Measurements from ENCODE around the gene SCAMP2. TPM values are rescaled to one million over a fixed set of nuclear protein-coding genes. Genes with fewer than 3 reads are reported as not detected.

SCAMP2 gene
- total RNA-seq, 1 donor from 2014 or later, result 90.8 TPM

- Histone ChIP-seq H3K4me1 (peaks cover 9 to 23% of the 10 kb centered on the region in 2 donors), H3K27me3 (no peaks in the 10 kb centered on the region), H3K27ac (no peak overlapping the region), H3K9me3 (no peaks in the 10 kb centered on the region), H3K4me3 (no peak overlapping the region), H3K36me3 (peaks cover 3 to 5% of the 10 kb centered on the region in 2 donors)
- intact Hi-C loops (cut with DNase I), result no loop called here
- no peak for DNase-seq (ENCODE audit: low spot score in 2 of 2)
- no peak for TF ChIP-seq CTCF (IDR thresholded peaks at IDR 0.05)
Measured at GRCh38 chr15:74866090-74866489, 7.1 kb downstream of the SCAMP2 start.

- Histone ChIP-seq H3K27ac (no peak overlapping the region), H3K4me3 (no peak overlapping the region), H3K27me3 (no peaks in the 10 kb centered on the region), H3K9me3 (no peaks in the 10 kb centered on the region), H3K36me3 (peaks cover 3 to 5% of the 10 kb centered on the region in 2 donors), H3K4me1 (peaks cover 9 to 17% of the 10 kb centered on the region in 2 donors)
- intact Hi-C loops (cut with DNase I), result no loop called here
- no peak for TF ChIP-seq CTCF (IDR thresholded peaks at IDR 0.05)
- DNase-seq (ENCODE audit: low spot score in 2 of 2), result no peak
Measured at GRCh38 chr15:74865316-74865715, 7.8 kb downstream of the SCAMP2 start.

- Histone ChIP-seq H3K36me3 (peaks cover 3 to 5% of the 10 kb centered on the region in 2 donors), H3K9me3 (no peaks in the 10 kb centered on the region), H3K27me3 (no peaks in the 10 kb centered on the region), H3K27ac (no peak overlapping the region), H3K4me3 (no peak overlapping the region), H3K4me1 (peaks cover 3 to 11% of the 10 kb centered on the region in 2 donors)
- intact Hi-C loops (cut with DNase I), result no loop called here
- no peak for TF ChIP-seq CTCF (IDR thresholded peaks at IDR 0.05)
- no peak for DNase-seq (ENCODE audit: low spot score in 2 of 2)
Measured at GRCh38 chr15:74864296-74864695, 8.9 kb downstream of the SCAMP2 start.

- H3K27me3 ChIP-seq, result no peaks in the 10 kb centered on the region
Measured at GRCh38 chr15:74863239-74864056, 9.7 kb downstream of the SCAMP2 start.

GRCh38 chr15:74858369-74858740 is 14.8 kb downstream of the SCAMP2 start:
- H3K27ac ChIP-seq, result no peak overlapping the region
- no peak for DNase-seq (ENCODE audit: low spot score in 2 of 2)
- no peak overlapping the region for H3K4me3 ChIP-seq
- no peaks in the 10 kb centered on the region for H3K27me3 ChIP-seq
- no peak for TF ChIP-seq CTCF (IDR thresholded peaks at IDR 0.05)
- no peaks in the 10 kb centered on the region for H3K9me3 ChIP-seq
- H3K4me1 ChIP-seq, result peaks cover 0 to 5% of the 10 kb centered on the region in 2 donors
- intact Hi-C loops (cut with DNase I), result no loop called here
- peaks cover 9 to 11% of the 10 kb centered on the region in 2 donors for H3K36me3 ChIP-seq

More at GRCh38 chr15:74863239-74864056, 9.7 kb downstream of the SCAMP2 start:
- no peak overlapping the region for H3K4me3 ChIP-seq
- H3K4me1 ChIP-seq, result peaks cover 1 to 5% of the 10 kb centered on the region in 2 donors
- no peak for DNase-seq (ENCODE audit: low spot score in 2 of 2)
- TF ChIP-seq CTCF (IDR thresholded peaks at IDR 0.05), result no peak
- H3K9me3 ChIP-seq, result no peaks in the 10 kb centered on the region
- H3K36me3 ChIP-seq, result peaks cover 3 to 5% of the 10 kb centered on the region in 2 donors
- intact Hi-C loops (cut with DNase I), result no loop called here
- no peak overlapping the region for H3K27ac ChIP-seq
